Gastroesophageal sphincter (tissue), 3 donors: ENCODE data around the gene SH3PXD2A.

Source experiments
- CTCF ChIP-seq, 4 experiments: fragments of 200-600 bp in 2 of 4; fragments of 450-650 bp in 2 of 4; sonication (generic) in 1 of 4; IDR thresholded peaks; one replicate each; pipeline ENCODE4 v1.5.1; 2017 to 2019; ENCODE audit warnings: antibody characterized with exemption in 4 of 4, mild to moderate bottlenecking in 2 of 4, moderate library complexity in 2 of 4
- POLR2AphosphoS5 ChIP-seq: sonication (generic); formaldehyde crosslinking; IDR thresholded peaks from one replicate; pipeline ENCODE4 v1.6.1; 2017; ENCODE audit warnings: antibody characterized with exemption

DNA sequence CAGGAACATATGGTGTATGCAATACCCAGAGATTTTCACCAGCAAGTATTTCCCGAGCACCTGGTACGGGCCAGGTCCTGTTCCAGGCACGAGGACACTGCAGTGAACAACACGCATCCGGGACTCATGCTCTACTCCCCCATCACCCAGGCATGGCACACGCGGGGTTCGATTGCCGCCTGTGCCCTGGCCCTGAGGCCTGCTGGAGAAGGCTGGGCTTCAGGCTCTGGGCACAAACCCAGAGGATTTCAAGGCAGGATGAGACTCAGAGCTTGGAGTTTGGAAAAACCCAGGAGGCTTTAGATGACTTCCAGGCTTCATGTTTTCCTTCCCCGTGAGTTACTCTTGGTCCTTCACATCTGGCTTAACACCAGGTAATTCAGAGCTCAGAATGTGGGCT, 218.4 kb downstream of the SH3PXD2A start:
- TF ChIP-seq CTCF (IDR thresholded peaks at IDR 0.05) (no peak), POLR2AphosphoS5 (no peak)
